ENCODE measurements around the gene TRAPPC4. TPM values are rescaled to one million over a fixed set of nuclear protein-coding genes. Genes with fewer than 3 reads are reported as not detected.
"Not testable (repeated sequence)": the region's sequence is repeated elsewhere in the genome, so short reads cannot be mapped to it uniquely, and the experiment has no call there.

Gene TRAPPC4
- total RNA-seq, 4 donors from 2014 or later = 37.4 to 105 (median 74.8) TPM

DNA sequence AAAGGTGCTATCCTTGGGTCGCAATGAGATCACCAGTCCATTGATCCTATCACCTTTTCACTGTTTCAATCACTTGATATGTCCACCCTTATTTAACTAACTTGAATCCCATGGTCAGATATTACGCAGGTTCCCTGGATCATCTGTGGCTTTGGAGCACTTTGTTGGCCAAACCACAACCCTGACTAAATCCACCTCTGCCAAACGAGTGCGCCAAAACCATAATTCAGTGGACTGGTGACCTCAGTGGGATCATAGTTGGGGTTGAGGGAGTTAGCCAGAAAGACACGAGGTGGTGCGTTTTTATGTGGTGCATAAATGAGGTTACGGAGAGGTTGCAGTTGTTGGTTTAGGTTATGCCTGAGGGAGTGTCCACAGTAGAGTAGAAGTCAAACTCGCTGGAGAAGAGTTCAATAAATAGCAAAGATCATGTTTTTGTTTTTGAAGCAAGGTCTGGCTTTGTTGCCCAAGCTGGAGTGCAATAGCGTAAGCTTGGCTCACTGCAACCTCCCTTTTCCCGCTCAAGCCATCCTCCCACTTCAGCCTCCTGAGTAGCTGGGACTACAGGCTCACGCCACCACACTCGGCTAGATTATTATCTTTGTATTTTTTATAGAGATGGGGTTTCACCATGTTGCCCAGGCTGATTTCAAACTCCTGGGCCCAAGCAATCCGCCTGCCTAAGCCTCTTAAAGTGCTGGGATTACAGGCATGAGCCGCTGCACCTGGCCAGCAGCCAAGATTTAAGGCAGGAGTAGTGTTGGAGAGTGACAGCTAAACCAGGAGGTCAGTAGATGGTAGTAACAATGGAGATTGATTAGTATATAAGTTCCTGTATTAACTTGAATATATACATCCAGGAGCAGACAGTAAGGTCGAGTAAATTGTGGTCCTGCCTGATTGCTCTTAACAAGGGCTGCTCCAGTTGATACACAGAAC is 42.5 kb upstream of the TRAPPC4 start:
- peaks cover 0 to 2% (median 0%) of the 10 kb centered on the region in 4 donors for H3K4me1 ChIP-seq
- no peak overlapping the region for H3K27ac ChIP-seq
- TF ChIP-seq EP300 (IDR thresholded peaks at IDR 0.05; ENCODE audit: low read depth) (no peak), CTCF (IDR thresholded peaks at IDR 0.05) (no peak), POLR2A (IDR thresholded peaks at IDR 0.05) (no peak), POLR2AphosphoS5 (IDR thresholded peaks at IDR 0.05) (no peak)
- peaks cover 10% of the 10 kb centered on the region for H3K27me3 ChIP-seq
- in situ Hi-C loops (cut with MboI; ENCODE audit: low pct_ligation_motif_present in 1 of 4, low pct_unique_long_range_greater_than_20kb in 1 of 4, low sequenced_read_pairs in 3 of 4) = no loop called here
- DNase-seq = no peak
- H3K9me3 ChIP-seq = no peaks in the 10 kb centered on the region
- H3K36me3 ChIP-seq = no peaks in the 10 kb centered on the region
- H3K4me3 ChIP-seq = no peak overlapping the region
- 75 to 85% methylated on average over 9 to 15 of the region's 15 CpGs for WGBS, 2 donors (ENCODE audit: low coverage in 1 of 2)
- intact Hi-C loops (cut with DNase I; ENCODE audit: low total_unique reads) = no loop called here

DNA sequence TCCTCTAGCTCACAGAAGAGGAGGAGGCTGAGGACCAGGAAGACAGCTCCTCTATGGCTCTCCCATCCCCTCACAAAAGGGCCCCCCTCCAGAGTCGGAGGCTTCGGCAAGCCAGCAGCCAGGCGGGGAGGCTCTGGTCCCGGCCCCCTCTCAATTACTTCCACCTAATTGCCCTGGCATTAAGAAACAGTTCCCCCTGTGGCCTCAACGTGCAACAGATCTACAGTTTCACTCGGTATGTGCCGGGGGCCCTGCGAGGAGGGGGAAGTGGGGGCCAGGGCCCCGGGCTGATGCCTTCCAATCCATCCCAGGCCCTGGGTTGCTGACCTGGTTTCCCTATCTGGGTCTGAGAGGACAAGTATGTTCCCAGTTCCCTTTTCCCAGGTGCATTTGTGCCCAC is 39.1 kb upstream of the TRAPPC4 start:
- intact Hi-C loops (cut with DNase I; ENCODE audit: low total_unique reads) = no loop called here
- no peak for DNase-seq
- in situ Hi-C loops (cut with MboI; ENCODE audit: low pct_ligation_motif_present in 1 of 4, low pct_unique_long_range_greater_than_20kb in 1 of 4, low sequenced_read_pairs in 3 of 4) = no loop called here
- peaks cover 3% of the 10 kb centered on the region for H3K27me3 ChIP-seq
- H3K36me3 ChIP-seq = no peaks in the 10 kb centered on the region
- H3K4me3 ChIP-seq = no peak overlapping the region
- WGBS, 2 donors (ENCODE audit: low coverage in 1 of 2) = 56% methylated on average over 9 of the region's 9 CpGs; no CpG with 5 or more reads in 1 of the 2 donors
- no peaks in the 10 kb centered on the region for H3K9me3 ChIP-seq
- no peak overlapping the region for H3K27ac ChIP-seq
- peaks cover 0 to 2% (median 0%) of the 10 kb centered on the region in 4 donors for H3K4me1 ChIP-seq
- TF ChIP-seq CTCF (IDR thresholded peaks at IDR 0.05) (no peak), POLR2A (IDR thresholded peaks at IDR 0.05) (no peak), EP300 (IDR thresholded peaks at IDR 0.05; ENCODE audit: low read depth) (no peak), POLR2AphosphoS5 (IDR thresholded peaks at IDR 0.05) (no peak)

DNA sequence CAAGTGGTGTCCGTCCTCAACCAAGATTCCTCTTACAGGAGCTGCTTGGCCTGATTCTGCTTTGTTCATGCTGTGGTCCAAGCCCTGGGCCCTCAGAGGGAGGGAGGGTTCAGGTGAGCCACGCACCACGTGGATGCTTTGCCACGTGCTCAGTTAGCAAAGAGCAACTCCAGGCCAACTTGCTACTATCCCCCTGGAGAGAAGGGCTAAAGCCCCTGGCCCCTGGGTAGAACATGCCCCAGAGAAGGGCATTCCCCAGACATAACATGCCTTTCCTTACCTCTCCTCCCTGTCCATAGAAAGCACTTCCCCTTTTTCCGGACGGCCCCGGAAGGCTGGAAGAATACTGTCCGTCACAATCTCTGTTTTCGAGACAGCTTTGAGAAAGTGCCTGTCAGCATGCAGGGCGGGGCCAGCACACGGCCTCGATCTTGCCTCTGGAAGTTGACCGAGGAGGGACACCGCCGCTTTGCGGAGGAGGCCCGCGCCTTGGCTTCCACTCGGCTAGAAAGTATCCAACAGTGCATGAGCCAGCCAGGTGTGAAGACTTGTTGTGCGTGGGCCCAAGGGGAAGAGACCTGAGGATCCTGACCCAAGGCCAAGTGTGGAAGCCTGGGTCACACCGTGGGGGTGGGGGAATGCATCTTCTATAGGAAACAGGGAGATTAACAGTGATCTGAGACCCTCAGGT is 38.2 kb upstream of the TRAPPC4 start:
- no peaks in the 10 kb centered on the region for H3K36me3 ChIP-seq
- no peak overlapping the region for H3K4me3 ChIP-seq
- H3K4me1 ChIP-seq = peaks cover 0 to 2% (median 0%) of the 10 kb centered on the region in 4 donors
- TF ChIP-seq POLR2A (IDR thresholded peaks at IDR 0.05) = no peak
- peaks cover 1% of the 10 kb centered on the region for H3K27me3 ChIP-seq
- 59% methylated on average over 20 of the region's 21 CpGs; no CpG with 5 or more reads in 1 of the 2 donors for WGBS, 2 donors (ENCODE audit: low coverage in 1 of 2)
- intact Hi-C loops (cut with DNase I; ENCODE audit: low total_unique reads) (no loop called here), in situ Hi-C loops (cut with MboI; ENCODE audit: low pct_ligation_motif_present in 1 of 4, low pct_unique_long_range_greater_than_20kb in 1 of 4, low sequenced_read_pairs in 3 of 4) (no loop called here)
- H3K9me3 ChIP-seq = no peaks in the 10 kb centered on the region
- DNase-seq = no peak
- no peak overlapping the region for H3K27ac ChIP-seq

GRCh38 chr11:118984337-118984736 is 34.2 kb upstream of the TRAPPC4 start:
- H3K4me3 ChIP-seq; in situ Hi-C loops (cut with MboI; ENCODE audit: low pct_ligation_motif_present in 1 of 4, low pct_unique_long_range_greater_than_20kb in 1 of 4, low sequenced_read_pairs in 3 of 4); DNase-seq; H3K9me3 ChIP-seq; H3K4me1 ChIP-seq; intact Hi-C loops (cut with DNase I; ENCODE audit: low total_unique reads); H3K27me3 ChIP-seq; H3K36me3 ChIP-seq; H3K27ac ChIP-seq: not testable (repeated sequence)
- 60 to 69% methylated on average over 1 to 8 of the region's 8 CpGs for WGBS, 2 donors (ENCODE audit: low coverage in 1 of 2)

DNA sequence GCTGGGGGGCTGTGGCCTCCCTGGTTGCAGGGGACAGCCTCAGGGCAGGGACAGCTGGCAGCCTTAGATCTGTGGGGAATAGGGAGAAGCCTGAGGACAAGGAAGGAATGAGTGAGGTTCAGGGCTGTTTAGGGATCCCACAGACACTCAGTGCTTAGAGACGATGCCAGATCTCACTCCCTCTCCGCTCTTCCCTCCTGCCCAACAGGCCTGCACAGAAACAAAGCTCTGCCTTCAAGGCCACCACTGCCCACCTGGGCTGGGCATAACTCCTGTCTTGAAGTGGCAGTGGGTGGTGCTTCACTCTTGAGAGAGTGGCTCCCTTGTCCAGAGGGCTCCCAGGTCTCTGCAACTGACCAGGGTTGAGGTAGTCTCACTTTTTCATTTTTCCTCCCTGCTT is 33.7 kb upstream of the TRAPPC4 start:
- Histone ChIP-seq H3K27me3 (no peaks in the 10 kb centered on the region), H3K4me3 (no peak overlapping the region), H3K27ac (no peak overlapping the region), H3K4me1 (peaks cover 0 to 2% (median 0%) of the 10 kb centered on the region in 4 donors), H3K36me3 (no peaks in the 10 kb centered on the region), H3K9me3 (no peaks in the 10 kb centered on the region)
- TF ChIP-seq EP300 (IDR thresholded peaks at IDR 0.05; ENCODE audit: low read depth) = no peak
- no peak for DNase-seq
- in situ Hi-C loops (cut with MboI; ENCODE audit: low pct_ligation_motif_present in 1 of 4, low pct_unique_long_range_greater_than_20kb in 1 of 4, low sequenced_read_pairs in 3 of 4) = no loop called here
- intact Hi-C loops (cut with DNase I; ENCODE audit: low total_unique reads) = no loop called here
- 84% methylated on average over 2 of the region's 2 CpGs; no CpG with 5 or more reads in 1 of the 2 donors for WGBS, 2 donors (ENCODE audit: low coverage in 1 of 2)

All from transverse colon (tissue), 4 donors.